GM21723 (cell line): ENCODE results near the gene HOXA6.

Experiments used
- ATAC-seq: cut with Tn5 transposase; IDR thresholded peaks from one replicate; pipeline ENCODE4 v1.9.1; 2021; ENCODE audit warnings: mild to moderate bottlenecking, moderate library complexity; ENCODE audit not compliant: unreplicated experiment

The HOXA6 gene

DNA sequence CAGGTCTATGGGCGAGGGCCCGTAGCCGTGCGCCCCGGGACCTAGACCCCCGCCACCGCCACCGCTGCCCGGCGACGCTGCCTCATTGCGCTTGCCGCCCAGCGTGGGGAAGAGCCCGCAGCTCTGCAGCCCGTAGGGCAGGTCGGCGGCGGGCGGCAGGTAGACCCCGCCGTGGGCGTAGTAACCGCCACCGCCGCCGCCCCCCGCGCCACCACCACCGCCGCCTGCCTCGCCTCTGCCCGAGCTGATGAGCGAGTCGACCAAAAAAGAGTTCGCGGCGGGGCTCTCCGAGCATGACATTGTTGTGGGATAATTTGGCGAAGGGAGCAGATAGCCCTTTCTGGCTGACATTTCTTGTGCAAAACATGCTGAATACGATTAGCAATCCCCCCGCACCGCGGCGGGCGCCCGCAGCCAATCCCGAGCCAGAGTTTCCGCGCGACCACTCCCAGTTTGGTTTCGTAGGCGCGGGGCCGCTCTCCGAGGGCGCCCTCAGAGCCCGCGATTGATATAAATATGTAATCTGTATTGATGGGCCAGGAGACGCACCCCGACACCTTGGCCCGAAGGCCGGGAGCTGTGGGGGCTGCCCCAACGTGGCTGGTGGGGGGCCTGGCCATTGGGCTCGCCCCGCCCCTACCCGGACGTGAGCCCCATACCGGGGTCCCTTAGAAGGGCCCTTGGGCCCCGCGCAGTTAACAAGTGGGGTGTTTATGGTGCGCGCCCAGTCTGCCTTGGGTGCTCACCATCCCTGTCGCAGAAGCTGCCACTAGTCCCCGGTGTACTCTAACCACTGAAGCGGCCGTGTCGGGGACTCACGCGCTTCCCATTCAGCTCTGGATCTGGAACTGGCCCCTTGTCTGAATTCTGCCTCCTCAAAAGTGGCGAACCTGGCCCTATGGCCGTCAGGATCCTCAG lies 26.6 kb upstream of the HOXA6 start, which contains the start of gene HOXA10:
HOXA10 (minus strand) TSS at position 365 of the 918 bp plus-strand sequence; CDS start at position 351, 14 bp downstream.
- ATAC-seq = no peak

DNA sequence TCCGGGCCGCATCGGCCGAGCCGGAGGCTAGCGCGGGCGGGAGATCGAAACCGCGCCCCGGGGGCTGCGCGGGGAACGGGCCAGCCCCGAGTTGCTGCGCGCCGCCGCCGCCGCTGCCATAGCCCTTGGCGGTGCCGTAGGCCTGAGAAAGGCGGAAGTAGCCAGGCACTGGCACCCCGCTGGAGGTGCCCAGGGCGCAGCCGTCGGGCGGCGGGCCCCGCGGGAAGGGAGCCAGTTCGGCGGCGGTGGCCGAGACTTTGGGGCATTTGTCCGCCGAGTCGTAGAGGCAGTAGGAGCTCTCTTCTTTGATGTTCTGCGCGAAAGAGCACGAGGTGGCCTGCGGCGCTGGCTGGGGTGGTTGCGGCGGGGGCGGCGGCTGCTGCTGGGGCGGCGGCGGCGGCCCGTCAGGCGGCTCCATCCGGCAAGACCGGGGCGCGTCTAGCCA lies 26.0 kb upstream of the HOXA6 start:
- no peak for ATAC-seq

DNA sequence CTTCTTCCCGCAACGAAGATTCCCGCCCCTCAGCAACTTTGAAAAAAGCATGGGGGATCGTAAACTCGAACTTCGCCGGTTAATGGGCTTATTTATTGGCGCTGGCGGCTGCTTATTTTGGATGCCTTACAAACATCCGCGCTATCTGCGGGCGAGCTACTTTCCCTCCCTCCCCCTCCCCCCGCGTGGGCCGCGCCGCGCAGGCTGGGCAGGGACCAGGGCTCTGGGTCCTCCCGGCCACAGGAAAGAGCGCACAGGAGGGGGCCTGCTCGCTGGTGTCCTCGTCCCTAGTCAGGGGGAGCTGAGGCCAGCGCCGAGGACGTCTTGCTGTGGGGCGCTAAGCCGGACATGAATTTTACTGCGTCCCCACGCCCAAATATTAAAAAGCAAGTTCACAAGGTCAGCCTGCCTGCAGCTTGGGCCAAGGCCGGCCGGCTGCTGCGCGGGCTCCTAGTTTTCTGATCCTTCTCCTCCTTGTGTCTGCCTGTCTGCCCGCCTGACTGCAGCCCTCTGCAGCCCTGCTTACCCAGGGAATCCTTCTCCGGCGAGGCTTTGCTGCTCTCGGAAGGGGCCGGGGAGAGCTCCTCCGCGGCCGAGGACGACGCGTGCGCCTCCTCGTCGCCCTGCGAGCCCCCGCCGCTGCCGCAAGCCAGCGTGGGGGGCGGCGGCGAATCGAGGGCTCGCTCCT lies 25.4 kb upstream of the HOXA6 start:
- no peak for ATAC-seq

DNA sequence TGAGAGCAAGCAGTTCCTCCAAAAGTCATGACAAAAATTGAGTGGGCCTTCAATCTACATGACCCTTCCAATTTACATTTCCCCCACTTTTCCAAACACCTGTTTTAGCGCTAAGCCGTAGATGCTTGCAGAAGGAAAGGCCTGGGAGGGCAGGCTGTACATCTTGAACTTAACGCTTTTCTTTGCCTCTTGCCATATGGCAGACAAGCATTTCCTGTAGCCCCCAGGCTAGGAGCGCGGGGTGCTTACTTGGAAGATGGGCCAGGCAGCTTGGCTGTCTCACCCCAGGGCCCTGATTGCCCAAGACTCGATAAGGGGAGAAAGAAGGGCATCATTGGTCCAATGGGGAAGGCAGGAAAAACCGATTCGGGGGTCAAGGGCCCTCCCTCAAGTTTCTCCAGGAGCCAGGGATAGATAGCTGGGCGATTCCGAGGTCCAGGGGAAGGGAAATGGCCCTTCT lies 24.8 kb upstream of the HOXA6 start:
- no peak for ATAC-seq

DNA sequence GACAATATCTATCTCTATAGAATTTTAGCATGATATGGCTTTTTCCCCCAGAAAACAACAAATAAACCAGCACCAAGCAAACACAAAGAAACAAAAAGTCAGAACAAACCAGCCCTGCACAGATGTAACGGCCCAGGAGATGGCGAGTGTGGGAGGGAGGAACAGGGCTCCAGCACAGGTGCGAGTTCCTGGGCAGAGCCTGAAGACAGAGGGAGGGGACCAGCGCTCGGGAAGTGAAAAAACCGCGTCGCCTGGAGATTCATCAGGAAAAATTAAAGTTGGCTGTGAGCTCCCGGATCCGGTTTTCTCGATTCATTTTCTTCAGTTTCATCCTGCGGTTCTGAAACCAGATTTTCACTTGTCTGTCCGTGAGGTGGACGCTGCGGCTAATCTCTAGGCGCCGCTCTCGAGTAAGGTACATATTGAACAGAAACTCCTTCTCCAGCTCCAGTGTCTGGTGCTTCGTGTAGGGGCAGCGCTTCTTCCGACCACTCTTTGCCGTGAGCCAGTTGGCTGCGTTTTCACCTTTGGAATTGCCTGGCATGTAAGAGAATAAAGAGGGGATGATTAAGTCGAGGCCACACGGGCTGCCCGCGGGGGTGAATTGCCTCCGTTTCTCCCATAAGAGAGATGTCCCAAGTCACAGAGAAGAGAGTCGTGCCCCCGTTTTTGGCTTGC lies 24.2 kb upstream of the HOXA6 start:
- ATAC-seq = no peak

DNA sequence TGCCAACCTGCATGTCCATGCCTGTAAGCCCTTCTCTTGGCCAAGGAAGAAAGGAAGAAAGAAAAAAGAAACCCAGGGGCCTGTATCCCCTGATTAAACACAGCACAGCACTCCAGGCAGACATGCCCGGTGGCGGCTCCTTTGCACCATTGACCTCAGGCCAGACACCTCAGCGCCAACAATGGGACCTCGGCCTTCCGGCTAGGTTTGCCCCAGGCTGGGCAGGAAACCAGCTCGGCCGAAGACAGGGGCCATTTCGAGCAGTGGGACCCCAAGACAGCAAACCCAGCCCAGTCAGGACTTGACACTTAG lies 23.7 kb upstream of the HOXA6 start:
- ATAC-seq = no peak

DNA sequence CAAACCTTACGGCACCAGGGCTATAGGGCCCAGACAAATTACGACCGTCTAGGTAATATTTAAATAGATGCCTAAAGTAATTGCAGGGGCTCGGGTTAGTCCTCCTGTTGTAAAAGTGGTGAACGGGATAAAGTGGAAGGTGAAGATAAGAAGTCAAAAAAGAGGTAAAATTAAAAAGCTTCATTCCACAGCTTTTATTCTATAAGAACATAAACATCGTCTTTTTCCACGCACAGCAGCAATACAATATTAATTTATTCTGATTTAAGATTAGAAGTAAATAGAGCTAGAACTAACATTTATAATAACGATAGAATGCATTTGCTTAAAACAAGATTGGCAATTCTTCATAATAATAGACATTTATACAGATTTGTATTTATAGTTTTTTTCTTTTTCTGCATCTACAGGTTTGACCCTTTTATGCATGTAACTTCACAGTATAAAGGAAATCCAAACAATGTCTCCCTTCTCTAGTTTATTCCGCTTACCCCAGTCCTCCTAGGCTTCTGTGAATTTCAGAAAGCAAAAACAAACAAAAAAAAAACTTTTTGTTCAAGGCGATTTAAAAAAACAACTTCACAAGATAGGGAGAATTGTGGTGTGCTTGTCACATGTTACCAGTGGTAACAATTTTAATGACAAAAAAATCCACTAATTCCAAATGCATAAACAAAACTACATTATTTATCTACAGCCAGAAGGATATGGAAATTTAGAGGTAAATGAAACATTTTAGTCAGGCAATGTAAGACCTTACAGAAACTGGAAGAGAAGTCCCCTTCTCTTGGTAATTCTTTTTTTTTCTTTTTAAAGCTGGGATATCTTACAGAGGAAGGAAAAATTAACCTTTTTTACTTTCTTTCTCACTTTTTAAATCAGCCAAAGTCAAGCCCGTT lies 23.1 kb upstream of the HOXA6 start:
- ATAC-seq = no peak

DNA sequence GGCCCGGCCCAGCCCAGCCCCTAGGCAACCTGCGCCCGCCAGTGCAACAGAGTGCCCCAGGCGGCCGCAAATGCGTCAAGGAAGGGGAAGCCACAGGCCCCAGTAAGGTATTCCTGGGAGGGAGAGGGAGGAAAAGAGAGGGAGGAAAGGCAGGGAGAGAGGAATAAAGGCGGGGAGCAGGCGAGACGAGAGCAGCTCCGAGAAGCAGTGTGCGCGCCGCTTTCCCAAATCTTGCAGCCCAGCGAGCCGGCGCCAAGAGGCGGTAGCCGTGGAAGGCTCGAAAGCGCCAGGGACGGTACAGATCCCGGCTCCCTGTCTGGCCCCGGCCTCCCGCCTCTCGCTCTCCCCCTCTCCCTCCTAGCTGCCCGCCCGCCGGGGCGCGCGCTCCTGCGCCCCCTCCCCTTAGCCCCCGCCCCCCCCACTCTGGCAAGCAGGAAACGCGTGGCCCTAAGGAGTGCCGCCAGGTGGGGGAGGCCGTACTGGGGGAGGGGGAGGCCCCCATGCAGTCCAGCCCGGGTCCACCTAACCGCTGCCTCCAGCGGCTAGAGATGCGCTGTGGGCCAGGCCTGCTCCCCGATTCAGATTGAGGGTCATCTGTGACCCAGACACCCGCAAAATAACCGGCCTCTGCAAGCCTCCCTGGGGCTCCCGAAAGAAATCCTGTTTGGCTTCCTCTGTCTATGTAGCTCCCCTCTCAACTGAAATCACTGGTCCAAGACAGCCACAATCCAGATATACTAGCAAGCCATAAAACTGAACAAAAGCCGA lies 22.3 kb upstream of the HOXA6 start:
- ATAC-seq = no peak

DNA sequence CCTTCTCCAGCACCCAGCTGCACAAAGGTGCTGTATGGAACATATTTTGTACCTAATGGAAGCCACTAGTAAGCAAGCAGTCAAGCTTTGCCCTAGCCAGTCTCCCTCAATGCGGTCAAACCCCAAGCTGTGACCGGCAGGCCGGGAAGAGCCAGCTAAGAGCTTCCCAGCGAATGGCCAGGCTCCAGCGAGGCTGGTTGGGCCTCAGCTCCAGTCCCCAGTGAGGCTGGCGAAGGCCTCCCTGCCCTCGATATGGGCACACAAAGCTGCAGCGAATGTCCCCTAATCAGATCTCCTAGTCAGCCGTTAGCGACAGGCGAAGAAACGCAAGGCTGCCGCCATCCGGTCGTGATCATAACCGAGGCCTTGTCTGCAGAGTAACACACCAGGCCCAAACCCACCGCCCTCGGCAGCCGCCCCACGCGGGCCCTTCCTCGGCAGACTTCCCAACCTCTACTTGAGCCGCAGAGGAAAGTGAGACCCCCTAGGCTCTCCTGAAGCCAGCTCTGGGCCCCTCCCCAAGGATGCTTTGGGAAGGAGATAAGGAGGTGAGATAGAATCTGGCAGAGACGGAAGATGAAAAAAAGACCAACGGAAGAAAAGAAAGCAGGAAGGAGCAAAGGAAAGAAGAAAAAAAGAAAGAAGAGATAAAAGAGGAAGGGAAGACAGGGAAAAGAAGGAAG lies 20.8 kb upstream of the HOXA6 start:
- no peak for ATAC-seq

DNA sequence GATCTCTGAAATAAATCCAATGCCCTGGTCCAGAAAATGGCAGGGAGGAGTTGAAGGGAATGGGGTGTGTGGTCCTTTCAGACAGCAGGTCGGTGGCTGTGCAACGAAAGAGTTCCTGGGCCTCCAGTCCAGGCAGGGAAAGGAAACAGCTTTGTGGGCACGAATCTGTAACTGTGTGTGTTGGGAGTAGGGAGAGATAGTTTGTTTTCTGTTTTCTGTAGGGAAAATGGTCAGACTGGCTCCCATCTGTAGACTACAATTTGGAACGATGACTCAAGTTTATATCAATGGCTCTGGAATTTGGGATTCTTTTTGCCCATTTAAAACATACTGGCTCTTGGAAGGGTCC lies 20.3 kb upstream of the HOXA6 start:
- no peak for ATAC-seq

DNA sequence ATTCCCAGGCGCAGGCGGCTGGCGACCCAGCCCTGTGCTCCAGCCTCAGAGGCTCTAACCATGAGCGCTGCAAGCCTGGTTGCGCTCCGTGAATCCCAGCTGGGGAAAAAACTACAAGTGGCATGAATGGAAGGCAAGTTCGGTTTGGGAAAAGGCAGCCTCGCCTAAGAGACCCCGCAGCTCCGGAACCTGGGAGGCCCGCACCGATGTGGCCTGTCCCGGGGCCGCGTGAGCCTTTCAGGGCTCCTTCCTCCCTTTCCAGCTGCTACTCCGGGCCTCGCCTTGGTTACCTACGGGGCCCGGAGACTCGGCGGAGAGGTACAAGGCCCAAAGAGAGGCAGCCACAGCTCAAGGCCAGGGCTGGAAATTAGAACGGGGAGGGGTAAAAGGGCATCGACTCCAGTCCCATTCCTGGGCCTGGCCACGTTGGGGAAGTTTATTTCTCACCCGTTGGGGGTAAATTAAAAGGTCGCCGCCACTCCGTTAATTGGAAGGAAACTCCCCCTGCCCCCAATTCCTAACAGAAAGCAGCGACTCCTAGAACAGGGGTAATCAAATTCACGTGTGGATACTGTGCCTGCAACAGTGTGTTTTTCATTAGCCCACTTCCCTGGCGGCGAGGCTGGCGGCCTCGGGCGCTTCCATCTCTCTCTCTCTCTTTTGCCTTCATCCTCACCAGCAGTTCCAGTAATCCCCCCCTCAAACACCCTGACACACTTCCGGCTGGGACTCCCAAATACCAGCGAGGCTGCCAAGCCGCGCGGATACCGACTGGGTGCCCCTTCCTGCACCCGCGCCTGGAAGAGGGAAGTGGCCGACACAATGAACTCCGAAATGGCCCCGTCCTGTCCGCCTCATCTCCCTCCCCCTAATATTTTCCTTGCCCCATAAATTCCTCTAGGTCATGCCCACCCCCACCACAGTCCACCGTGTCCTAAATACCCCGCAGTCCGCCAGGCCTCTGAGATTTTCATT lies 19.2 kb upstream of the HOXA6 start:
- ATAC-seq = no peak

DNA sequence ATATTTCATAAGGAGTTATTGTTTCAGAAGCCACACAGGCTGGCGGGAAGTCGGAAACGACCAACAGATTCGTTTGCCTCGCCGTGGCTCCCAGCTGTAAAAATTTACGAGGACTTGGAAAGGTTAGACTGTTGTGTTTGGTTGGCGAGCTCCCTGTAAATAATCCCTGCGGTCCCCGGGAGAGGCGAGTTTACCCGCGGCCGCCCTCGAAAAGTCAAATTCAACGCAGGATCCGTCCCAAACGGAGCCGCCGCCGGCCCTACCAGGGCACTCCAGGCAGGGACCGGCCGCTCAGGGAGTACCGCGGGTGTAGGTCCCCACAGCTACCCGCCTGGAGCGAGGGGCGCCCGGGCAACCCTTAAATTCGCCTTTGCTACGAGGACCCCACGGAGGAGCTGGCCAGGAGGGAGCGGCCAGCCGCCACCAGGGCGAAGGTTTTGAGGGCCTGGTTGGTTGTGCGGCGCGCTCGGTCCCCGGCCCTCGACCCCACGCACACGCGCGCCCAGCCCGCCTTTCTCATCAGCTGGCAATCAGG lies 18.5 kb upstream of the HOXA6 start:
- no peak for ATAC-seq

DNA sequence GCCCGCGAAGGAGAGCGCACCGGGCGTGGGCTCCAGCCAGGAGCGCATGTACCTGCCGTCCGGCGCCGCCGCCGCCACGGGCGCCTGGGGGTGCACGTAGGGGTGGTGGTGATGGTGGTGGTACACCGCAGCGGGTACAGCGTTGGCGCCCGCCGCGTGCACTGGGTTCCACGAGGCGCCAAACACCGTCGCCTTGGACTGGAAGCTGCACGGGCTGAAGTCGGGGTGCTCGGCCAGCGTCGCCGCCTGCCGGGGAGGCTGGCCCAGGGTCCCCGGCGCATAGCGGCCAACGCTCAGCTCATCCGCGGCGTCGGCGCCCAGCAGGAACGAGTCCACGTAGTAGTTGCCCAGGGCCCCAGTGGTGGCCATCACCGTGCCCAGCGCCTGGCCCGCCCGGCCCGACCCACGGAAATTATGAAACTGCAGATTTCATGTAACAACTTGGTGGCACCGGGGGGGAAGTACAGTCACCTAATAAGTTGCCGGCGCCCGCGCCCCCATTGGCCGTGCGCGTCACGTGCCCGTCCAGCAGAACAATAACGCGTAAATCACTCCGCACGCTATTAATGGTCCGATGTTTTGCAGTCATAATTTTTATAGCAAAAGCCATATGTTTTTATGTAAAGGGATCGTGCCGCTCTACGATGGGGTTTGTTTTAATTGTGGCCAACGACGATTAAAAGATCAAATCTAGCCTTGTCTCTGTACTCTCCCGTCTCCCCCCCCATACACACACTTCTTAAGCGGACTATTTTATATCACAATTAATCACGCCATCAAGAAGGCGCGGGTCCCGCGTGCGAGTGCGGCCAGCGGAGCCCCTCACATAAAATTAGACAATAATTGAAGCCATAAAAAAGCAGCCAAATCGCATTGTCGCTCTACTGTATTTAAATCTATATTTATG lies 17.8 kb upstream of the HOXA6 start, which contains the start of gene HOXA9:
HOXA9 (minus strand) TSS at position 449 of the 907 bp plus-strand sequence; CDS start at position 369, 80 bp downstream.
- no peak for ATAC-seq

DNA sequence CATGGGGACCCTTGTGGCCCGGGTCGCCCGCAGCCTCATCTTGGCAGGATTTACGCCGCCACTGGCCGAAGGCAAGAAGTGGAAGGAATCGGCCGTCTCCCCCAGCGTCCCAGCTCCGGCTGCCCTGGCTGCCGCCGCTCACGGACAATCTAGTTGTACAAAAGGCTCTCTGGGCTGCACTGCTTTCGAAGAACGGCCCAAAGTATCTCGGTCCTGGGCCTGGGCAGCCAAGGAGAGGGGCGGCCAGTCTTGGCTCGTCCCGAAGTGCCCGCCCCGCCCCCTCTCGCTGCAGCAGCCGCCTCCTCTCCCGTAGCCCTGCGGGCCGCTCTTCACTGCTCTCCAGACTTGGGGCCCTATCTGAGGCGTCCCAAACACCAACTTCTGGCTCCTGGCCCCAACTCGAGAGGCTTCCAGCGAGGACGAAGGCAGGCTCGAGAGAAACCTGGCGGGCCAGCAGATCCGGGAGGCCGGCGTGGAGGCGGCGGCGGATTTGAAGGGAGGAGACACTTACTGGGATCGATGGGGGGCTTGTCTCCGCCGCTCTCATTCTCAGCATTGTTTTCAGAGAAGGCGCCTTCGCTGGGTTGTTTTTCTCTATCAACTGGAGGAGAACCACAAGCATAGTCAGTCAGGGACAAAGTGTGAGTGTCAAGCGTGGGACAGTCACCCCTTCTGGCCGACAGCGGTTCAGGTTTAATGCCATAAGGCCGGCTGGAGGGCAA lies 17.0 kb upstream of the HOXA6 start:
- no peak for ATAC-seq

DNA sequence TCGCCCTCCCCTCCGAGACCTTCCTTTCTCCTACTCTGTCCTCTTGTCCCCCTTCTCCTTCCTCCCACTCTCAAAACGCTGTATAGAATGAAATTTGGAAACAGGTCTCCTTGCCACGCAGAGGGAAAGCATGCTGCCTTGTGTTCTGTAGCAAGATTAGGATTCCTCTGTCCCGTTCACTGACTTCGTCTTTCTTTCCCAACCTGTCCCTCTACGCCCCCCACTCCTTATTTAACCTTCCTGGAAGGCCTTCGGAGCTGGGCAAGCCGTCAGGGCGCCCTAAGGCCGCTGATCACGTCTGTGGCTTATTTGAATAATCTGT lies 16.4 kb upstream of the HOXA6 start:
- no peak for ATAC-seq
